Measurements from ENCODE around the gene TMEM141. TPM values are rescaled to one million over a fixed set of nuclear protein-coding genes. Genes with fewer than 3 reads are reported as not detected.

Gene TMEM141
- total RNA-seq, 2 donors from 2014 or later = 123 to 148 TPM

DNA sequence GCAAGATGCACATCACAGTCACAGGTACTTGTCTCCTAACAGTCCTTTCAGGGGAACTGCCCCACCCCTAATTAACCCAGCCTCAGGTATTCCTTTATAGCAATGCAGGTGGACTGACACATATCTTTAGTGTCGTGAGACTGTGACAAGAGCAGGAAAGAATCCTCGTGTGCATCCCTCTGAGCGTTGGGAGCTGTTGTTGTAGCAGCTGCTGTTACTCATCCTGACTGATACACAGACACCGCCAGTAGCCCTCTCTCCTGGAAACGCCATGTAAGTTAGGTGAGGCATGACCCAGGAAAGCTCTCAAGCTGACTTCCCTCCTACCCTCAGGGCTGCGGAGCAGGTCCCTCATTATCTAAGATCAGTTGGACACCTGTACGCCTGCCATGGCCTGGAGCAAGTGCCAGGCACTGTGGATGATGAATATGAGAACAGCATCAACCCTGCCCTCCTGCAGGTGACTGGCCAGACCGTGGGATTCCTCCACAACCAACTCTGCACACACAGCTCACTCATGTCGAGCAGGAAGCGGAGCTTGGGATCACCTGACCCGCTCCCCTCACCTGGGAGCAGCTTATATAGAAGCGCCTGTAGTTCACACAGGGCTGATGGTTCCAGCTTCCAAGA, 16.6 kb upstream of the TMEM141 start:
- no peak for DNase-seq (ENCODE audit: low spot score)
- TF ChIP-seq, protein P1, sequence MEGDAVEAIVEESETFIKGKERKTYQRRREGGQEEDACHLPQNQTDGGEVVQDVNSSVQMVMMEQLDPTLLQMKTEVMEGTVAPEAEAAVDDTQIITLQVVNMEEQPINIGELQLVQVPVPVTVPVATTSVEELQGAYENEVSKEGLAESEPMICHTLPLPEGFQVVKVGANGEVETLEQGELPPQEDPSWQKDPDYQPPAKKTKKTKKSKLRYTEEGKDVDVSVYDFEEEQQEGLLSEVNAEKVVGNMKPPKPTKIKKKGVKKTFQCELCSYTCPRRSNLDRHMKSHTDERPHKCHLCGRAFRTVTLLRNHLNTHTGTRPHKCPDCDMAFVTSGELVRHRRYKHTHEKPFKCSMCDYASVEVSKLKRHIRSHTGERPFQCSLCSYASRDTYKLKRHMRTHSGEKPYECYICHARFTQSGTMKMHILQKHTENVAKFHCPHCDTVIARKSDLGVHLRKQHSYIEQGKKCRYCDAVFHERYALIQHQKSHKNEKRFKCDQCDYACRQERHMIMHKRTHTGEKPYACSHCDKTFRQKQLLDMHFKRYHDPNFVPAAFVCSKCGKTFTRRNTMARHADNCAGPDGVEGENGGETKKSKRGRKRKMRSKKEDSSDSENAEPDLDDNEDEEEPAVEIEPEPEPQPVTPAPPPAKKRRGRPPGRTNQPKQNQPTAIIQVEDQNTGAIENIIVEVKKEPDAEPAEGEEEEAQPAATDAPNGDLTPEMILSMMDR (IDR thresholded peaks at IDR 0.05) = no peak
- Histone ChIP-seq H3K36me3 (no peaks in the 10 kb centered on the region), H3K27ac (no peak overlapping the region), H3K27me3 (no peaks in the 10 kb centered on the region), H3K4me3 (no peak overlapping the region), H3K4me1 (no peaks in the 10 kb centered on the region), H3K9me3 (peaks cover 0 to 6% of the 10 kb centered on the region in 2 donors)

GRCh38 chr9:136775191-136775590, 16.0 kb upstream of the TMEM141 start:
- no peak for DNase-seq (ENCODE audit: low spot score)
- Histone ChIP-seq H3K9me3 (peaks cover 0 to 6% of the 10 kb centered on the region in 2 donors), H3K27me3 (no peaks in the 10 kb centered on the region), H3K4me1 (no peaks in the 10 kb centered on the region), H3K36me3 (no peaks in the 10 kb centered on the region), H3K4me3 (no peak overlapping the region), H3K27ac (no peak overlapping the region)
- TF ChIP-seq, protein P1 (IDR thresholded peaks at IDR 0.05) = no peak

DNA sequence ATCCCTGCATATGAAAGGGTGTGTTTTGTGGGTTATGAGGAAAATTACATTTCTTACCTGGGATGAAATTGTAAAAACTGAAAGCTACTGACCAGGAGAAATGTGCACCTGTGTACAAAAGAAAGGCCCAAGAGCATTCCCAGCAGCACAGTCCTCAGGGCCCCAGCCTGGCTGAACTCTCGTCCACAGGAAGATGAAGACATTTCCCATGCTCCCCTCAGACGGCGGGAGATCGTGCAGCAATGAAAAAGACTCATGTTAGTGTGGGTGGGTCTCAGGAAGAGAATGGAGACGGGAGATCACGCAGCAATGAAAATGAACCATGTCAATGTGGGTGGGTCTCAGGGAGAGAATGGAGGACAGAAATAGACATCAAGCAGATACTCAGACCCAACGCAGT, 14.2 kb upstream of the TMEM141 start:
- Histone ChIP-seq H3K36me3 (no peaks in the 10 kb centered on the region), H3K9me3 (peaks cover 0 to 6% of the 10 kb centered on the region in 2 donors), H3K4me3 (no peak overlapping the region), H3K4me1 (no peaks in the 10 kb centered on the region), H3K27ac (no peak overlapping the region), H3K27me3 (no peaks in the 10 kb centered on the region)
- no peak for DNase-seq (ENCODE audit: low spot score)
- TF ChIP-seq, protein P1 (IDR thresholded peaks at IDR 0.05) = no peak

DNA sequence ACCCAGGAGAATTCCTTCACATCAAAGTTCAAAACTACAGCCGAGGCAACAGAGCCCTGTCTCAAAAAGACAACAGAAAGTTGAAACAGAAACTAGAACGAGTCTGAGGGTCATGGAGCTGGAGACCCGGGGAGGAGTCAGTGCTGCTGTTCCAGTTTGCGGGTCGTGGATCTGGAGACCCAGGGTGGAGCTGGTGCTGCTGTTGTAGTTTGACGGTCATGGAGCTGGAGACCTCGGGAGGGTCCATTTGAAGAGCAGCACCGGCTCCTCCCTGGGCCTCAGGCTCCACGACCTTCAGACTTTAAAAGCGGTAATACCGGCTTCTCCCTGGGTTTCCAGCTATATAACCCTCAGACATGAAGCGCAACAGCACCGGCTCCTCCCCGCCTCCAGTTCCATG, 13.8 kb upstream of the TMEM141 start:
- TF ChIP-seq, protein P1 (IDR thresholded peaks at IDR 0.05) = no peak
- no peak for DNase-seq (ENCODE audit: low spot score)
- peaks cover 0 to 6% of the 10 kb centered on the region in 2 donors for H3K9me3 ChIP-seq
- no peaks in the 10 kb centered on the region for H3K36me3 ChIP-seq
- H3K27me3 ChIP-seq = no peaks in the 10 kb centered on the region
- no peak overlapping the region for H3K27ac ChIP-seq
- H3K4me1 ChIP-seq = no peaks in the 10 kb centered on the region
- no peak overlapping the region for H3K4me3 ChIP-seq

- no peaks in the 10 kb centered on the region for H3K4me1 ChIP-seq
- H3K27me3 ChIP-seq = no peaks in the 10 kb centered on the region
- TF ChIP-seq, protein P1 (IDR thresholded peaks at IDR 0.05) = no peak
- no peaks in the 10 kb centered on the region for H3K36me3 ChIP-seq
- H3K4me3 ChIP-seq = no peak overlapping the region
- no peak for DNase-seq (ENCODE audit: low spot score)
- H3K9me3 ChIP-seq = no peaks in the 10 kb centered on the region
- H3K27ac ChIP-seq = no peak overlapping the region
Measured at GRCh38 chr9:136779808-136780207, 11.3 kb upstream of the TMEM141 start.

DNA sequence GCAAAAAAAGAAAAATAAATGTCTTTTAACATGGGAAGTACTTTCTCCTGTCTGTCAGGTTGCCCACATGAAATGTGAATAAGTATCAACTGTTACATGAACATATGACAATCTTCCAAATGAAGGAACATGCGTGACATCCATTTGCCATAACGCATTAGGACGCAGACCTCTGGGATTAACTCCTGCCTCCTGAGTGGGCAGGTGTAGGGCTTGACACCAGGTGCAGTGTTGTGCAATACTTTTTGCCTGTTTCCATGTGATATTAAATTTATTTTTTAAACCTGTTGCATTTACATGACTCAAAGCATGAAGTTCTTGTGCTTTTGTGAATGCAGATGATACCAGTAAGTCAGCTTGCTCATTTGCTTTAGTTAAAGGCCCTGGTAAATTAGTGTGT, 8.7 kb upstream of the TMEM141 start:
- TF ChIP-seq, protein P1 (IDR thresholded peaks at IDR 0.05) = no peak
- Histone ChIP-seq H3K4me1 (peaks cover 0 to under 1% of the 10 kb centered on the region in 2 donors), H3K27me3 (no peaks in the 10 kb centered on the region)

More for the DNA sequence above, 8.7 kb upstream of the TMEM141 start:
- no peak overlapping the region for H3K4me3 ChIP-seq
- H3K27ac ChIP-seq = no peak overlapping the region
- no peaks in the 10 kb centered on the region for H3K9me3 ChIP-seq
- no peaks in the 10 kb centered on the region for H3K36me3 ChIP-seq
- DNase-seq (ENCODE audit: low spot score) = no peak

Measured in right atrium auricular region (tissue), 2 donors.